GM21825 (cell line): ENCODE data around the gene STOML2.
"Not testable (repeated sequence)": the region's sequence is repeated elsewhere in the genome, so short reads cannot be mapped to it uniquely, and the experiment has no call there.

Experiments used
- ATAC-seq: cut with Tn5 transposase; IDR thresholded peaks from one replicate; pipeline ENCODE4 v1.9.1; 2021; ENCODE audit warnings: mild to moderate bottlenecking, moderate library complexity; ENCODE audit not compliant: unreplicated experiment

The STOML2 gene

DNA sequence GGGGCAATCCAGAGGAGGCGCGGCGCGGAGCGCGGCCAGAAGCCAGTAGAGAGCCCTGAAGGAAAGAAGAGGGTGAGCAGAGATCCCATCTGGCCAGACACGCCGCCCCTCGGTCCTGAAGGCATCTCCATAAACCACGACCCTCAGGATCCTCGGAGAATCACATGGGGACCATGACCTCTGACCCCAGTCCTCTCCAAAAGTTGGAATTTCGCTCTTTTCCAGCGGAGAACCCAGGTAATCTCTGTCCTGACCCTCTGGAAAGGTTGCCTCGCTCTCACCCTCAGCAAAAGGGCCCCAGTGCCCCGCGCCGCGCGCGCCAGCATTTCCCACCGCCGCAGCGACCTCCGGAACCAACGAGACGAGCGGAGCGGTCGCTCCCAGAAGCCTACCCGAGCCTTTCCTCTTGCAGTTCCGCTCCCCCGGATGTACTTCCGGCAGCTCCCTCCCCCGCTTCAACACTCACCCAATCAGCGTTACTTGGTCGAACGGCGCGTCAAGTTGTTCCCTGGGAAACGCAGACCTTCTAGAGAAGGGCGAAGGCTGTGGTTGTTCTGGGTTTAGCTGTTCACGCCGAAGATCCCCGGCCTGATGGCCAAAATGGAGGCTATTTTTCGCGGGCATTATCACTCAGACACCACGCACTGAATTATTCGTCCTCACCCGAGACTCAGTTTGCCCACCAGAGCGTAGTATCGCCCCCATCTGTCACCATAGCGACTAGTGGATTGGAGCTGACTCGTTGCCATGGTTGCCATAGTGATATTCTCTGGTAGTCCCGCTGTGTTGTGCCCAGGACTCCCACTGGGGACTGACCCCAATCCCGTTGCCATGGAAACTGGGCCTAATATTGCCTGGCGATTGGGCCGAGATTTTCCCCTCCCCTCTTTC is at the start of gene STOML2:
Gene STOML2, minus strand, starts transcription at position 363 of the 891 bp plus-strand sequence. Its CDS starts 37 bp downstream, at position 326.
- peak; percentile 91 for ATAC-seq

DNA sequence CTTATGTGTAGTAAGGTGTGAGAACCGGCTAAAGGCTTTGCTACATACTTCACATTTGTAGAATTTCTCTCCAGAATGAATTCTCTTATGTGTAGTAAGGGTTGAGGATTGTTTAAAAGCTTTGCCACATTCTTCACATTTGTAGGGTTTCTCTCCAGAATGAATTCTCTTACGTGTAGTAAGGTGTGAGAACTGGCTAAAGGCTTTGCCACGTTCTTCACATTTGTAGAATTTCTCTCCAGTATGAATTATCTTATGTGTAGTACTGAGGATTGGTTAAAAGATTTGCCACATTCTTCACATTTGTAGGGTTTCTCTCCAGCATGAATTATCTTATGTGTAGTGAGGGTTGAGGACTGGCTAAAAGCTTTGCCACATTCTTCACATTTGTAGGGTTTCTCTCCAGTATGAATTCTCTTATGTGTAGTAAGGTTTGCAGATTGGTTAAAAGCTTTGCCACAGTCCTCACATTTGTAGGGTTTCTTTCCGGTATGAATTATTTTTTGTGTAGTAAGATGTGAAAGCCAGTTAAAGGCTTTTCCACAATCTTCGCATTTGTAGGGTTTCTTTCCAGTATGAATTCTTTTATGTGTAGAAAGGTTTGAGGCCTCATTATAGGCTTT is 45.1 kb upstream of the STOML2 start:
- ATAC-seq, result not testable (repeated sequence)

GRCh38 chr9:35142037-35142436 is 39.1 kb upstream of the STOML2 start:
- no peak for ATAC-seq

DNA sequence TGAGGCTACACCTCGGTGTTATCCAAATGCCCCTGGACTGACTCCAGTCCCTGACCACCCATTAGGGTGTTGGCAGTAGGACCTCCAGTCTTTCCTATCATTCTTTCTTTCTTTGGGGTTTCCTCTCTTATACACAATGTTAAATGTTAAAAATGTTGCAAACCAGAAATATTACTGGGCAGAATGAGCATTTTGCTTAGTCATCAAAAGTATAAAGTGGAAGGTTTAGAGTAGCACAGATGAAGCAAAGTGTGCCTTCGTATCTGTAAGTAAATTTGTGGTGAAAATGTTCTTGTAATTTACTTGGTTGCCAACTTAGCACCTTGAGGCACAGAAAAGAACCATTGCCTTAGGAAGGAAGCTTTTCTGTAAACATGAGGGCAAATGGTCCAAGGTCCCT is 37.2 kb upstream of the STOML2 start:
- ATAC-seq, result no peak

GRCh38 chr9:35136866-35137265 is 33.9 kb upstream of the STOML2 start:
- ATAC-seq, result no peak

DNA sequence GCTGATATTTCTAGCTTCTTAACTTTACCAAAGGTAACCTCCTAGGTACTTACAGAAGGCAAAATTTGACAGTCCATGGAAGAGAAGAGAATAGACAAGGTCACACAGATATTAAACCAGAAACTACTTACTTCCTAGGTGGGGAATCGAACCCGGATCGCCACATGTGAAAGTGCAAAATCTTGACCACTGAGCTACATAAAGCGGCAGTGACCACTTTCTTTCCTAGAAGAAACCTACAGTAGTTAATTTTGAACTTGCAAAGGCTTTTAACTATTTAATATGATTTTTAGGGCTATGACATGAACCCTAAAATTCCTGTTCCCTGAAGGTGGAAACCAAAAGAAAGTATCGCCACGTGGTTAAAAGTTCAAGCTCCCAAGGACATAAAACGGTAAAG is 33.1 kb upstream of the STOML2 start:
- ATAC-seq, result no peak

DNA sequence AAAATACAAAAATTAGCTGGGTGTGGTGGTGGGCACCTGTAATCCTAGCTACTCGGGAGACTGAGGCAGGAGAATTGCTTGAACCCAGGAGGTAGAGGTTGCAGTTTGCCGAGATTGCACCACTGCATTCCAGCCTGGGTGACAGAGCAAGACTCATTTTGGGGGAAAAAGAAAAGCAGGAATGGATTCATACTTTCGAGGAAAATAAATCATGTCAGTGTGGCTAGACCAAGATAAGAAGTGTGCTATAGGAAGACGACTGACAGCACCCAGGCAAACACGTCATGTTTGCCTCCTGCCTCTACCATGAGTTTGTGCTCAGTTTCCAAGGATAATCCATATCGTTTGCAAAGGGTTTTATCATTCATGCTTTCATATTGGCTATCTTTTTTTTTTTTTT is 32.0 kb upstream of the STOML2 start:
- no peak for ATAC-seq

GRCh38 chr9:35116898-35117551 is 14.1 kb upstream of the STOML2 start:
- ATAC-seq, result peak; percentile 39

DNA sequence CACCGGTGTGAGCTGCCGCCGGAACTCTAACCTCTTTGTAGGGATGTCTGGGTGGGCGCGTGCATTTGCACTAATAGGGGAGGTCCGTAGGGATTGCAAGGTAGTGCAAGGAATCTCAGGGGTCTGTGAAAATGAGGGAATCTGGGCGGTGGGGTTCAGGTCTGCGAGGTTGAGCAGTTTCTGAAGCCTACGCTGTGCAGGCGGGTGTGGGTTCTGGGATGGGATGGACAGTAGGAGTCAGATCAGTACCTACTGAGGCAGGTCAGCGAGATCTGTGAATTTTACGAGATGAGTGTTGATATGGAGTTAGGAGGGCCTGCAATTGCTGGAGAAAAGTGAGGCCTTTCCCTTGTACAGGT is 13.6 kb upstream of the STOML2 start:
- ATAC-seq, result no peak

DNA sequence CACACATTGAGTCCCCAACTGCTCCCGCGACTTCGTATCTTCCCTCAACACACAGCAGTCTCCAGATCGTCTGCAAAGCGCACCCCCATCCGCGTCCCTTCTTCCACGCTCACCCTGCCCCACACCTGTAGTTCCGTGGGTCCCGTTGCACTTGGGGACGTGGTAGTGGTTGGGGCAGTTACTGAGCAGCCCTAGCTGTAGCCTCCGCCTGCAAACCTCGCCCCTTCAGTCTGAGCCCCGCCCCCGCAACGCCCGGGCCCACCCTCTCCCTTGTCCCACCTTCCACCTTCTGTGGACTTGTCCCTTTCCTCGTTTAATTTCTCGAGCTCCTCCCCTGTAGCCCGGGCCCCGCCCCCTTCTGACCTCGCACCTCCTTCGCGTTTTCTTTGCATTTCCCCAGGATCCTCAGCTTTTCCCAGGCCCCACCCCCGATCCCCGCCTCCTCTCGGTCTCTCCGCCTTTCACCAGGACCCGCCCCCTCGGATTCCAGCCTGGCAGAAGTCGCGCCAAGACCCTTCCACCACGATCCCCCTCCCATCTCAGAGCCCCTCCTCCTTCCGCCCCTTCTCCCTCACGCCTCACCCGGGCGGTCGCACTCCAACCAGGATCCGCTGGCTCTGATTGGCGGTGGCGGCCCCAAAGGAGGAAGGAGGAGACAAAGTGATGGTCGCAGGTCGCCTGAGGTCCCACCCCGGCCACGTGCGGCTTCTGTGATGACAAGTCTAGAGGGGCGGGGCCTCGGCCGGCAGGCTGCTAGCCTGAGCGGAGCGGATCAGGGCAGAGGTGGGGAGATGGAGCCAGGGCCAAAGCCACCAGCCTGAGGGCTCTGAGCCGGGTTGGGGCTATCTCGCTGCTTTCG is 13.0 kb upstream of the STOML2 start, which contains the start of gene ATOSB:
Gene ATOSB, minus strand, starts transcription at position 183 of the 859 bp plus-strand sequence. CDS start 7,588 bp downstream, outside the sequence.
- peak; percentile 47 for ATAC-seq

DNA sequence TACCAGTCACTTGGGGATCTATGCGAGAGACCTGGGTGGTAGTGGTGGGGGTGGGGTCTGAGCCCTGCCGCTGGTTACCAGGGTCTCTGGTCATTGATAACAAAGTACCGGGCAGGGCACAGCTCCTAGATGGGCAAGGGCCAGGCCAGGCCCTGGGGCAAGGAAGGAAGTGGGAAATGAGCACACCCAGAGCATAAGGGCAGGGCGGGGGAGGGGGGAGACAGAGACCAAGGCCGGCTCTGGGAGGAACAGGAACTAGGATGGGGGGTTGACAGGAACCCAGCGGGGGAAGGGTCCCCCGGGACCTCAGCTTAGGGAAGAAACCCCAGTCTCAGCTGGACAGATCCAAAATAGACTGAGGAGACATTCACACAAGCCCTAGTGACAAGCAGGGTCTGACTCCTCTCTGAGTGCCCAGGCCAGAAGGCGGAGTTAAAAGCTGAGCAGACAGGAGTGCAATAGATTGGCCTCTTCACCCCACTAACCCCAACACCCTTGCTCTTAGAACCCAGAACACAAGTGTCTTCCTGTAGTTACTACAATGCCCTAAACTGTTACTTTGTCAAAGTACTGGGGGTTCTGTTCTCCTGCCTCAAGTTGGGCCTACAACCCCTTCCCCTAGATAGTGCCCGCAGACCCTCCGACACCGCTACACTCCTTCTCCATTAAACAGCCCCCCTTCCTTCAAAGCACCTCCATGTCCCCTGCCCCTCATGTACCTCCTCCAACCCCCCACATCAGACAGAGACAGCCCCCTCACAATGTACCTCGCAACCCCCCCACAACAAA is 12.1 kb upstream of the STOML2 start:
- no peak for ATAC-seq

DNA sequence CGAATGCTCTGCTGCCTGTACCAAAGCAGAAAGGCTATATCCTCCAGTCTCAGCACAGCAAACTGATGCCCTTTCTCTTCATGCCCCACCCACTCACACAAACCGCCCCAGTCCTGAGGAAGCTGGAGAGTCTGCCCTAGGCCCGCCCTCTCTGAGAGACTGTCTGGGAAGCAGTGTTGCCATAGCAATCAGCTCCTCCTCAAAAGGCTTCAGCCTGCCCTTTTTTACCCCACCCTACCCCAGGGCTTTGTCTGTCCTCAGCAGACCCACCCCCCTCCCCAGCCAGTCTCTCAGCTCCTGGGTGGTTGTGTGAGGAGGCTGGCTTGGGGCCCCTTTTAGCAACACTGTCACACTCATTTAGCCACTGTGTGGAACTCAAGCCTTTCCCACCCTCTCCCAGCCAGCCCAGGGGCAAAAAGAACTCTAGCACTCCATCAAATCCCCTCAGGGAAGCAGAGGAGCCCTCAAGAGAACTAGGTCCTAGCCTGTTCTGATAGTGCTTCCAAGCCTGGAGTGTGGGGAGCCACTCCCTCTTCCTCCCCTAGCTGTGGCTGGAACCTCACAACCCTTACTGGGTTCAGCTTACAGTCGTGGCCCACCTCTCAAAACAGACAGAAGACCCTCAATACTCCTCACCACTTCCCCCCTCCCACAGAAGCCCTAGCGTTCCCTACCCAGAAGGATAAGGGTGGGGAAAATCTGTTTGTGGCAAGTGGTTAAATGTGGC is 11.3 kb upstream of the STOML2 start:
- ATAC-seq, result no peak

- no peak for ATAC-seq
Observed at GRCh38 chr9:35112257-35113020, 9.5 kb upstream of the STOML2 start.

GRCh38 chr9:35111001-35111933 is 8.3 kb upstream of the STOML2 start:
- ATAC-seq, result peak; percentile 68

DNA sequence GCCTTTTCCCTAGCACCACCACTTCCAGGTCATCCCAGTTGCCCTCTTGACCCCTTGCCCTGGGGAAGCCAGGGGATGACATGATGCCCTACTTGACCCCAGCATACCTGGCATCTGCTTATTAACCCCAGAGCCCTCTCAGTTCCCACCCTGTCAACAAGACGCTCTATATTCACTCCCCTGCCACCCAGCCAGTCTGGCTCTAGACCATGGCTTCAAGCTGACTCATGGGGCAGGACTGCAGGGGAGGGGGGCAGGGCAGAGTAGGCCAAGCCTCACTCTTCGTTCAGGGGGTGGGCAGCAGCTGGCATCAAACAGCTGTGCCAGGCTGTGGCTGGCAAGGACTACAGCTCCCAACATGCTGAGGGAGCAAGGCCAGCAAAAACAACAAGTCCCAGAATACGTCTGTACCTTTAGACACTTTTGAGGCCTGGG is 7.4 kb upstream of the STOML2 start:
- ATAC-seq, result no peak

DNA sequence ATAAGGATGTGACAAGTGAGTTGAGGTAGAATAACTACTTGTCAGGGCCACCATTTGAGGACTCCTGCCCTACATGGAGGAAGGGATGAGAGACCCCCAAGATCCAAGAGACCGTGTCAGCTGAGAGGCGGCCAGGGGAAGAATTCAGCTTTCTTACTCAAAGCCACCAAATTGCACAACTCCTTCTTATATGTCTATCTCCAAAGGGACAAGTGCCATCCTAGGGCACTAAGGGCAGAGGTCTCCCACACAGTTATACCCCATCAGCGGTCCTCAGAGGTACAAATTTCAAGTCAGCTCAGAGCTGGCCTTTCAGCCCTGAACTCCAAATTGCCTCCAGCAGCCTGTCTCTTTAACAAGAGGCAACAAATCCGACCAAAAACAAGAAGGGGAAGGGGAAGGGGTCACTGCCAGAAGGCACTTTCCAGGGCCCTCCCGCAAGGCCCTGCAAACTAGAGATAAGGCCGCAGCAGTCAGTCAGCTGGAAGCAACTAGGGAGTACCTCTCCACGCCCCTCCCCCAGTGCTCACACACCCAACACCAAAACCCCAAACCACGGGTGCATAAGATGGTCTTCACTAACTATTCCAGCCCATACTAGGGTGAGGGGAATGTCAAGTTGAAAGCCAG is 6.1 kb upstream of the STOML2 start:
- no peak for ATAC-seq

- no peak for ATAC-seq
Observed at GRCh38 chr9:35108461-35108860, 5.5 kb upstream of the STOML2 start.
